Lower leg skin (tissue), 3 donors: ENCODE results near the gene PACSIN2.

Experiments used
- CTCF ChIP-seq, 3 donors: fragments of 450-650 bp; IDR thresholded peaks; one replicate each; pipeline ENCODE4 v1.5.1; 2016; ENCODE audit warnings: antibody characterized with exemption in 3 of 3, mild to moderate bottlenecking in 3 of 3, moderate library complexity in 2 of 3
- POLR2A ChIP-seq, 2 donors: fragments of 450-650 bp; IDR thresholded peaks; one replicate each; pipeline ENCODE4 v1.6.1; 2016 to 2017; ENCODE audit warnings: antibody characterized with exemption in 2 of 2, mild to moderate bottlenecking in 1 of 2, moderate library complexity in 1 of 2

- TF ChIP-seq CTCF (IDR thresholded peaks at IDR 0.05) (no peak), POLR2A (IDR thresholded peaks at IDR 0.05) (no peak)
Observed at GRCh38 chr22:43000441-43001175, 14.3 kb downstream of the PACSIN2 start.
